PC-9 (cell line): Measurements from ENCODE around the gene GRM8. TPM values are rescaled to one million over a fixed set of nuclear protein-coding genes. Genes with fewer than 3 reads are reported as not detected.

Experiments
- BruUV-seq: library from RNA; stranded (reverse); fragments of 400-500 nt; replicated peaks from 2 replicates; lab custom pipeline; 2021; lab: Mats Ljungman, UMichigan
- CTCF ChIA-PET: fragments of 300-600 bp; sonication (Branson Sonifier 250); formaldehyde crosslinking; loops from one replicate; lab custom pipeline; 2022; ENCODE audit warnings: antibody characterized with exemption; lab: Charles Lee
- POLR2A ChIA-PET: fragments of 300-600 bp; sonication (Branson Sonifier 250); formaldehyde crosslinking; loops from one replicate; lab custom pipeline; 2022; ENCODE audit warnings: antibody characterized with exemption; ENCODE audit not compliant: unreplicated experiment; lab: Charles Lee
- DNase-seq, 2 experiments: peaks; one replicate each; pipeline versions ENCODE4 v3.0.0 to v3.0.0-alpha.2; 2015 to 2022; ENCODE audit warnings: mixed read lengths in 1 of 2
- H2AFZ ChIP-seq: fragments of 200-600 bp; sonication (generic); 2 replicates; pipeline ENCODE4 v1.8.1; 2017; ENCODE audit warnings: antibody characterized with exemption
- H3F3A ChIP-seq: fragments of 200-600 bp; sonication (generic); 2 replicates; pipeline ENCODE4 v1.8.1; 2017; ENCODE audit warnings: antibody characterized with exemption, mild to moderate bottlenecking, low read depth; ENCODE audit not compliant: insufficient read depth
- H3K27ac ChIP-seq: fragments of 200-600 bp; sonication (generic); 2 replicates; pipeline ENCODE4 v1.6.1; 2016; ENCODE audit warnings: mixed run types
- H3K27me3 ChIP-seq: fragments of 200-600 bp; sonication (generic); 2 replicates; pipeline ENCODE4 v1.6.1; 2016; ENCODE audit warnings: low read depth, mixed run types; ENCODE audit not compliant: insufficient read depth
- H3K36me3 ChIP-seq: fragments of 200-600 bp; sonication (generic); 2 replicates; pipeline ENCODE4 v1.6.1; 2016; ENCODE audit warnings: low read depth, mixed run types
- H3K4me1 ChIP-seq: fragments of 200-600 bp; sonication (generic); replicated peaks from 2 replicates; pipeline ENCODE4 v1.6.1; 2016; ENCODE audit warnings: mixed run types; ENCODE audit not compliant: insufficient read depth
- H3K4me2 ChIP-seq: fragments of 200-600 bp; sonication (generic); 2 replicates; pipeline ENCODE4 v1.6.1; 2017; ENCODE audit warnings: mixed run types
- H3K4me3 ChIP-seq: fragments of 200-600 bp; sonication (generic); 2 replicates; pipeline ENCODE4 v1.6.1; 2016; ENCODE audit warnings: mixed run types
- H3K79me2 ChIP-seq: fragments of 200-600 bp; sonication (generic); 2 replicates; pipeline ENCODE4 v1.6.1; 2017; ENCODE audit warnings: low read depth, mixed run types
- H3K9me2 ChIP-seq: fragments of 200-600 bp; sonication (generic); 2 replicates; pipeline ENCODE4 v1.8.1; 2017; ENCODE audit warnings: mild to moderate bottlenecking; ENCODE audit not compliant: insufficient read depth
- H3K9me3 ChIP-seq: fragments of 200-600 bp; sonication (generic); 2 replicates; pipeline ENCODE4 v1.8.1; 2016; ENCODE audit warnings: low read depth; ENCODE audit not compliant: insufficient read depth
- H4K20me1 ChIP-seq: fragments of 200-600 bp; sonication (generic); 2 replicates; pipeline ENCODE4 v1.8.1; 2017; ENCODE audit not compliant: insufficient read depth
- EZH2 ChIP-seq: fragments of 200-600 bp; sonication (generic); IDR thresholded peaks from 2 replicates; pipeline ENCODE4 v1.8.0; 2017; ENCODE audit warnings: antibody characterized with exemption, low read depth
- intact Hi-C: fragments of 100-400 bp; cut with micrococcal nuclease; formaldehyde crosslinking; loops from one replicate; pipeline ENCODE4 v1.10.0; 2022; ENCODE audit not compliant: unreplicated experiment
- total RNA-seq: library from RNA; stranded (reverse); gene quantifications from 2 replicates; pipeline ENCODE4 v1.2.3, GENCODE V29; 2021
- TF ChIP-seq, protein P1 (sequence below): fragments of 200-600 bp; sonication (generic); conservative IDR thresholded peaks from 2 replicates; pipeline ENCODE4 v1.6.1; 2017; ENCODE audit warnings: mixed run types, antibody characterized with exemption, mild to moderate bottlenecking, moderate library complexity

The GRM8 gene
- total RNA-seq, 1 experiment from 2014 or later = not detected

- no peak overlapping the region for H3K4me3 ChIP-seq
- no peaks in the 10 kb centered on the region for H3K9me3 ChIP-seq
- intact Hi-C loops = no loop called here
- no peak overlapping the region for H3K4me2 ChIP-seq
- no peaks in the 10 kb centered on the region for H3F3A ChIP-seq
- TF ChIP-seq, protein P1, sequence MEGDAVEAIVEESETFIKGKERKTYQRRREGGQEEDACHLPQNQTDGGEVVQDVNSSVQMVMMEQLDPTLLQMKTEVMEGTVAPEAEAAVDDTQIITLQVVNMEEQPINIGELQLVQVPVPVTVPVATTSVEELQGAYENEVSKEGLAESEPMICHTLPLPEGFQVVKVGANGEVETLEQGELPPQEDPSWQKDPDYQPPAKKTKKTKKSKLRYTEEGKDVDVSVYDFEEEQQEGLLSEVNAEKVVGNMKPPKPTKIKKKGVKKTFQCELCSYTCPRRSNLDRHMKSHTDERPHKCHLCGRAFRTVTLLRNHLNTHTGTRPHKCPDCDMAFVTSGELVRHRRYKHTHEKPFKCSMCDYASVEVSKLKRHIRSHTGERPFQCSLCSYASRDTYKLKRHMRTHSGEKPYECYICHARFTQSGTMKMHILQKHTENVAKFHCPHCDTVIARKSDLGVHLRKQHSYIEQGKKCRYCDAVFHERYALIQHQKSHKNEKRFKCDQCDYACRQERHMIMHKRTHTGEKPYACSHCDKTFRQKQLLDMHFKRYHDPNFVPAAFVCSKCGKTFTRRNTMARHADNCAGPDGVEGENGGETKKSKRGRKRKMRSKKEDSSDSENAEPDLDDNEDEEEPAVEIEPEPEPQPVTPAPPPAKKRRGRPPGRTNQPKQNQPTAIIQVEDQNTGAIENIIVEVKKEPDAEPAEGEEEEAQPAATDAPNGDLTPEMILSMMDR = no peak
- TF ChIP-seq EZH2 = no peak
- H3K4me1 ChIP-seq = no peaks in the 10 kb centered on the region
- no TSS peak for BruUV-seq
- POLR2A ChIA-PET = no interaction called here
- no peaks in the 10 kb centered on the region for H3K27me3 ChIP-seq
- no peak overlapping the region for H3K27ac ChIP-seq
- H3K36me3 ChIP-seq = no peaks in the 10 kb centered on the region
- no peak for DNase-seq
- no peaks in the 10 kb centered on the region for H3K9me2 ChIP-seq
- H3K79me2 ChIP-seq = no peaks in the 10 kb centered on the region
- CTCF ChIA-PET = no interaction called here
- no peaks in the 10 kb centered on the region for H4K20me1 ChIP-seq
- H2AFZ ChIP-seq = no peak overlapping the region
These were observed 315.6 kb downstream of the GRM8 start for GRCh38 chr7:126937171-126937570.

DNA sequence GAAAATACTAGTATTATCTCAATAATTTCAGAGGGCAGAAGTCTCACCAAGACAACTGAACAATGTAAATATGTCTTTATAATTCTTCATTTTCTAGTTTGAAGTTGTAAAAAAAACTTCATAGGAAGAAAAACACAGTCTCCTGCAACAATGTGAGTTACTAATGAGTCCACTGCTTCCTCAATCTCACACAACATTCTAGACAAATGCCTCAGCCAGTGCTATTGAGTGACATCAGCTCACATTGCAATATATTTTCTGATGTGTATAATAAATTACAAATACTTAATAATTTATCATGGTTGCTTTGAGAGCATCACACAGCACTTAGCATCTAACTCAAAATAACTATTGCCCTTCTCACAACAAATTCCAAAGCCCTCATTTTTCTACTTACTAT, 321.2 kb downstream of the GRM8 start:
- no peaks in the 10 kb centered on the region for H3F3A ChIP-seq
- H3K27me3 ChIP-seq = no peaks in the 10 kb centered on the region
- H3K9me2 ChIP-seq = no peaks in the 10 kb centered on the region
- no peaks in the 10 kb centered on the region for H4K20me1 ChIP-seq
- H3K36me3 ChIP-seq = no peaks in the 10 kb centered on the region
- H3K4me2 ChIP-seq = no peak overlapping the region
- H2AFZ ChIP-seq = no peak overlapping the region
- TF ChIP-seq, protein P1 = no peak
- no peak for TF ChIP-seq EZH2
- CTCF ChIA-PET = no interaction called here
- no peak overlapping the region for H3K4me3 ChIP-seq
- BruUV-seq = no TSS peak
- intact Hi-C loops = no loop called here
- H3K79me2 ChIP-seq = no peaks in the 10 kb centered on the region
- no peaks in the 10 kb centered on the region for H3K9me3 ChIP-seq
- no peaks in the 10 kb centered on the region for H3K4me1 ChIP-seq
- no peak for DNase-seq
- POLR2A ChIA-PET = no interaction called here
- no peak overlapping the region for H3K27ac ChIP-seq

GRCh38 chr7:126930166-126930565, 322.6 kb downstream of the GRM8 start:
- Histone ChIP-seq H3K27me3 (no peaks in the 10 kb centered on the region), H3K79me2 (no peaks in the 10 kb centered on the region), H2AFZ (no peak overlapping the region), H3K4me1 (no peaks in the 10 kb centered on the region), H4K20me1 (no peaks in the 10 kb centered on the region), H3K9me2 (no peaks in the 10 kb centered on the region), H3F3A (no peaks in the 10 kb centered on the region), H3K4me2 (no peak overlapping the region), H3K27ac (no peak overlapping the region), H3K36me3 (no peaks in the 10 kb centered on the region), H3K9me3 (no peaks in the 10 kb centered on the region), H3K4me3 (no peak overlapping the region)
- intact Hi-C loops = no loop called here
- no peak for DNase-seq
- no peak for TF ChIP-seq EZH2
- TF ChIP-seq, protein P1 = no peak
- POLR2A ChIA-PET = interaction anchor here (0.7 kb wide), 1 partner anchor 1347 kb away, joined by 3 read pairs; no protein-coding TSS in a partner anchor
- BruUV-seq = no TSS peak
- CTCF ChIA-PET = no interaction called here
